ENCODE measurements around the gene SELENBP1.
"Not testable (repeated sequence)": the region's sequence is repeated elsewhere in the genome, so short reads cannot be mapped to it uniquely, and the experiment has no call there.

The SELENBP1 gene

GRCh38 chr1:151372058-151372934 is at the start of gene SELENBP1:
Gene SELENBP1 (minus strand): TSS chr1:151372705. CDS start chr1:151372641, 64 bp downstream.
- no peak for DNase-seq

DNA sequence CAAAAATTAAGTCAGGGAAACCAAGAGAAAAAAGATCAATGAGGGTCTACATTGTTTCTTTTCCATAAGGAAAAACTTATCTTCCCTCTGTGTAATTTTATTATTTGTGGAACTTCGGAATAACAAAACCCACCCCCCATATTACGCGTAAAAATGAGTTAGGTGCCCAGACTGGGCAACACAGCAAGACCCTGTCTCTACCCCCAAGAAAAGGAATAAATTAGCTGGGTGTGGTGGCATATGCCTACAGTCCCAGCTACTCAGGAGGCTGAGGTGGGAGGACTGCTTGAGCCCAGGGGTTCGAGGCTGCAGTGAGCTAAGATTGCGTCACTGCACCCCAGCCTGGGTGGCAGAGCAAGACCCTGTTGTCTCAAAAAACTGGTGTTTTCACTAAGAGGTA is 47.3 kb upstream of the SELENBP1 start:
- no peak for DNase-seq

- DNase-seq: no peak
Measured at GRCh38 chr1:151418081-151418480, 45.6 kb upstream of the SELENBP1 start.

DNA sequence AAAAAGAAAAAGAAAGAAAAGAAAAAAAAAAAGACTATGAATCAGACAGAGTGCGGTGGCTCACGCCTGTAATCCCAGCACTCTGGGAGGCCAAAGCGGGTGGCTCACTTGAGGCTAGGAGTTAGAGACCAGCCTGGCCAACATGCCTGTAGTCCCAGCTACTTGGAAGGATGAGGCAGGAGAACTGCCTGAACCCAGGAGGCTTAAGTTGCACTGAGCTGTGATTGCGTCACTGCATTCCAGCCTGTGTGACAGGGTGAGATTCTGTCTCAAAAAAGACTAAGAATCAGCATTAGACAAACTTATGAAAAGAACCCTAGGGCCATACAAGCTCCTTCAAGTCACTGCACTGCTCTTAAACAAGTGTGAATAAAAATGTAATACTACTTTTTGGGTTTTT is 43.7 kb upstream of the SELENBP1 start:
- no peak for DNase-seq

- DNase-seq: no peak
Measured at GRCh38 chr1:151411884-151412283, 39.4 kb upstream of the SELENBP1 start.

DNA sequence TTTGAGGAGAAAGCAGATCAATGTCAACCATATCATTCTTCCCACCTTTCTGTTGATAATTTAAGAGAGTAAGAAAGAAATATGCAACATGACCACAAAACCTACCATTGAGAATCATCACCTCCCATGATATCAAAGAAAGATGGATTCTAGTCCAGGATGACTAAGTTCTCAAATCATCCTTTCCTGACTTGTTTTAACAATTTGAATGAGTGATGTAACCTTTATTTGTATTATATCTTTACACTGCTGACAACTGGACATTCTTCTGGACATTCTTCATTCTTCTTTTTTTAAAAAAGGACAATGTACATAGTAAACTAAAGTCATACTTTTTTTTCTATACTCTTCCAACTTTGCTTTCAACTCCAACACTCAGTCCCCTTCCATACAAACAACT is 36.4 kb upstream of the SELENBP1 start:
- no peak for DNase-seq

DNA sequence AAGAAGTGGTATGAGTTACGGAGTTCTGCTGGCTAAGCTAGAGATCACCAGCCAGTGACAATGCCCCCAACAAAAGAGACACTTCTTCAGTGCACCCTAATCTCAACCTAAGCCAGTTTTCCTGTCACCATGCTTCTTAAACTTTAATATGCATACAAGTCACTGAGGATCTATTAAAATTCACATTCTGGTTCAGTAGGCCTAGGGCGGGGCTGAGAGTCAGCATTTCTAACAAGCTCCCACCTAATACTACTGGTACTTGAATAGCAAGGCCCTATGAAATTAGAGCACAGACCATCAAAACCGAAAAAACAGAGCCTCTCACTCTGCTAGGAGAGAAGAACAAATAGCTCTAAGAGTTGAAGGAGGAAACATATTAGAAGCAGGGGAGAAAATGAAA is 34.8 kb upstream of the SELENBP1 start:
- DNase-seq: no peak

DNA sequence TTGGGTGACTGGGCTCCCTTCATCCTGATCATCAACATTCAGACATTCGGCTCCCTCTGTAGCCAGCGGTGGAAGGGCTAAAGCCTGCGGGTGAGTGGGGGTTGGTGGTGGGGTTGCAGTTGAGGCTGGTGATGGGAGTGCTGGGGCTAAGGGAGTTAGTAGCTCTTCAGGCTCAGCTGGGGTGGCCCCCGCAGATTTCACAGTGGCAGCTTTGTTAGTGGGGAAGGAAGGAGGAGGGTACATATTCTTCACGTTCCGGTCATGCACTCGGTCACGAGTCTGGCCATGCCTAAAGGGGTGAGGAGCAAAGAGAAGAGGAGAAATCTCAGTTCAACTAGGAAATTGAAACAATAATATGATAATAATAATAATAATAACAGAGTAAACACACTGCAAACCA is 33.7 kb upstream of the SELENBP1 start:
- DNase-seq: no peak

DNA sequence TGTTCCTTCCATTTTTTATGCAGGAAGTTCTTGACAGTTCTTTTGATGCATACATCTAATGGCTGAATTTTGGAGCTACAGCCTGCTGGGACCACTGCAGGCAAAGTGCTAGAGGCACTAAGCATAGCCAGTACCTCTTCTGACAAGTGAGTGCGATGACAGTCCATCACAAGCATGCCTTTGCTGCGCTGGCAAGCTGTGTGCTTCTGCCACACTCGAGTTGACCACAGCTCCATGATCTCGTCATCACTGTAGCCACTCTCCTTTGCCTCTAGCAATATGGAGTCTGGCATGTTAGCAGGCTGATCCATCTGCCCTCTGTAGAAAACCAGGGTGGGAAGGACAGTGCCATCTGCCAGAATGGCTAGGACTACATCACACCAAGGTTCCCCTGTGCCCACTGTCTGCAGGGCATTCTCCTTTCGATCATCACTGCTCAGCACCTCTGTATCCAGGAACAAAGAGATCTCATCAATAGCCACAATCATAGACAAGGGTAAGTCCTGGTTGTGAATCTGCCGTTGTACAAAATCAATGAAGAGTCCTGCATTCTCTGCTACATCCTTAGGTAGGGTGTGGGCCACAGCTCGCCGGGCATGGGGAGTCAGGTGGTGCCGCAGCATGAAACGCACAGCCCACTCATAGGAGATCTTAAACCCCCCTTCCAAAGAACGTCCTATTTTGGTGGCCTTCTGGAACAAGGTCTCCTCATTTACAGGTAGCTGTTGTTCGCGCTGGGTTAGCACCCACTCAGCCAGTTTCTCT is 32.9 kb upstream of the SELENBP1 start:
- DNase-seq: no peak

- DNase-seq: no peak
Measured at GRCh38 chr1:151403612-151404011, 31.1 kb upstream of the SELENBP1 start.

- DNase-seq: no peak
Measured at GRCh38 chr1:151402764-151403163, 30.3 kb upstream of the SELENBP1 start.

DNA sequence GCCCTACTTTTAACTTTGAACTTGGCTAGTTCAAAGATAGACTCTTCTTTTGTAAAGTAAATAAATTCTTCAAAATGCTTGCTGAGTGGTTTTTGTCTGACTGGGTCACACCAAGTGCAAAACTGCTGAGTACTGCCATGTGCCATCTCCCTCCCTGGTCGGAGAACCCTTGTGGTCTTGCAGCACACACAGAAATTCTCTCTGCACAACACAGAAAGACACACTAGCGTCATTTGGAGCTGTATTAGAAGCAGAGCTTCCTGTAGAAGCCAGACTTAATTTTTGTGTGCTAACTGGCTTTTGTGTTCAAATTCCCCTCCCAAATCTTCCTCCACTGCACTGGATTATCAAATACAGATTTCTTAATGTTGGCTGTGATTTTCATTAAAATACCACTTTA is 29.4 kb upstream of the SELENBP1 start:
- no peak for DNase-seq

GRCh38 chr1:151401125-151401788 is 28.8 kb upstream of the SELENBP1 start:
- no peak for DNase-seq

DNA sequence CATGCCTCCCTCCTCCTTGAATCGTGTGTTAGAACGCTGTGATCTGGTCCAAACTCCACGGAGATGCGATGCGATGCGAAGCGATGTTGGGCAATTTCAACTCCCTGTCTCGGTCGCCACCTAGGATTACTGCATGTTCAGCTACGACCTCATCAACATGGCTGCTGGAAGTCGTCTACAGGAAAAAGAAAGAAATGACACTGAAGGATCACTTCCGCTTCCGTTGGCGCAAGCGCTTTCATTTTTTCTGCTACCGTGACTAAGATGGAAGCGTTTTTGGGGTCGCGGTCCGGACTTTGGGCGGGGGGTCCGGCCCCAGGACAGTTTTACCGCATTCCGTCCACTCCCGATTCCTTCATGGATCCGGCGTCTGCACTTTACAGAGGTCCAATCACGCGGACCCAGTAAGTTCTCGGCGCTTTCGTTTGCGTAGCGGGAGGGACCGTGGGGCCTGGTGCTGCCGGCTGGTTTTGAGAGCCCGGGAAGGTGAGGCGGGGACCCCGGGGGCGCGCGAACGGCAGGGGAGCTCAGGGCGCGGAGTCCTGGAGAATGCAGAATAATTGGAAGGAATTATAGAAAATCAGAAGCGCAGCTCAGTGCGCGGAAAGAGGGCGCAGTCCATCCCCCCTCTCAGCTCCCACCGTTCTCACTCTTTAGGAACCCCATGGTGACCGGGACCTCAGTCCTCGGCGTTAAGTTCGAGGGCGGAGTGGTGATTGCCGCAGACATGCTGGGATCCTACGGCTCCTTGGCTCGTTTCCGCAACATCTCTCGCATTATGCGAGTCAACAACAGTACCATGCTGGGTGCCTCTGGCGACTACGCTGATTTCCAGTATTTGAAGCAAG is 27.0 kb upstream of the SELENBP1 start, which contains the start of gene PSMB4:
TSS of gene PSMB4 (plus strand) at position 250 of the 848 bp plus-strand sequence. CDS start at position 265, 15 bp downstream.
- DNase-seq: peak; percentile 58

DNA sequence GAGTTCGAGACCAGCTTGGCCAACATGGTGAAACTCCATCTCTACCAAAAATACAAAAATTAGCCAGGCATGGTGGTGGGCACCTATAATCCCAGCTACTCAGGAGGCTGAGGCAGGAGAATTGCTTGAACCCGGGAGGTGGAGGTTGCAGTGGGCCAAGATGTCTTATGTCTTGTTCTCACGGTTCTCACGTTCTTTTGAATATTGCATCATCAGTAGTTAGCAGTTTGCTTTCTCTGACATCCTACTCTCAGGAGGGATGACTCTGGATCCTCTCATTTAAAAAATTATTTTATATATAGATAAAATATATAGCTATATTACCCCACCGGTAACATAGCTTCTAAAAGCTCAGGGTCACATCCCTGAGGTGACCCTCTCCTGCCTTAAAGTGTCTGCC is 23.8 kb upstream of the SELENBP1 start:
- not testable (repeated sequence) for DNase-seq

- DNase-seq: no peak
Measured at GRCh38 chr1:151393583-151393982, 21.1 kb upstream of the SELENBP1 start.

- no peak for DNase-seq
Measured at GRCh38 chr1:151391079-151391563, 18.6 kb upstream of the SELENBP1 start.

DNA sequence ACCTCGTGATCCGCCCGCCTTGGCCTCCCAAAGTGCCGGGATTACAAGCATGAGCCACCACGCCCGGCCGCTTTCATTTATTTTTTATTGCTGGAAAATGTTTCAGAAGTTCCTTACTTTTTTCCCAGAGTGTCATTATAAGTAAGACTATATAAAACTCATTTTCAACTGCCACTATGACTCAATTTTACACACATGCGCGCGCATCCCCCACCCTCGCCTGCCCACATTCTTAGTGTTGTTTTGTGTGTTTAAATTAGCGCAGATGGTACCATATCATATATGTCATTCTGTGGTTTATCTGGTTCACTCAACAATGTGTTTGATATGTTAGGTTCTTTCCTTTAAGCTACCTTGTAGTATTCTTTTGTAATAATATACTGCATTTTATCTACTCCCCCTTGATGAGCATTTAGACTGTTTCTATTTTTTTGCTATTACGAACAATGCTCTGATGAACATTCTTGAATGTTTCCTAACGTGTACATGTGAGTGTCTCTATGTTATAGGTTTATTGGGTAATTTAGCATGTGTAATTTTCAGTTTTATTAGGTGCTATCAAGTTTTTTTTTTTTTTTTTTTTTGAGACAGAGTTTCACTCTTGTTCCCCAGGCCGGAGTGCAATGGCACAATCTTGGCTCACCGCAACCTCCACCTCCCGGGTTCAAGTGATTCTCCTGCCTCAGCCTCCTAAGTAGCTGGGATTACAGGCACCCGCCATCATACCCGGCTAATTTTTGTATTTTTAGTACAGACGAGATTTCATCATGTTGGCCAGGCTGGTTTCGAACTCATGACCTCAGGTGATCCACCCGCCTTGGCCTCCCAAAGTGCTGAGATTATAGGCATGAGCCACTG is 17.9 kb upstream of the SELENBP1 start:
- not testable (repeated sequence) for DNase-seq

DNA sequence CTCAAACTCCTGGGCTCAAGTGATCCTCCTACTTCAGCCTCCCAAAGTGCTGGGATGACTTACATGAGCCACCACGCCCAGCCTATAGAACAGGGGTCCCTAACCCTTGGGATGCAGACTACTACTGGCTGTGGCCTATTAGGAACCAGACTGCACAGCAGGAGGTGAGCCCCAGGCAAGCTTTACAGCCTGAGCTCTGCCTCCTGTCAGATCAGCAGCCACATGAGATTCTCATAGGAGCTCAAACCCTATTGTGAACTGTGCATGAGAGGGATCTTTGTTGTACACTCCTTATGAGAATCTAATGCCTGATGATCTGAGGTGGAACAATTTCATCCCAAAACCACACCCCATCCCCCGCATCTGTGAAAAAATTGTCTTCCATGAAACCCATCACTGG is 13.5 kb upstream of the SELENBP1 start:
- DNase-seq: no peak

GRCh38 chr1:151384584-151384983 is 12.1 kb upstream of the SELENBP1 start:
- no peak for DNase-seq
